ENCODE results near the gene ZNF330.

The ZNF330 gene

DNA sequence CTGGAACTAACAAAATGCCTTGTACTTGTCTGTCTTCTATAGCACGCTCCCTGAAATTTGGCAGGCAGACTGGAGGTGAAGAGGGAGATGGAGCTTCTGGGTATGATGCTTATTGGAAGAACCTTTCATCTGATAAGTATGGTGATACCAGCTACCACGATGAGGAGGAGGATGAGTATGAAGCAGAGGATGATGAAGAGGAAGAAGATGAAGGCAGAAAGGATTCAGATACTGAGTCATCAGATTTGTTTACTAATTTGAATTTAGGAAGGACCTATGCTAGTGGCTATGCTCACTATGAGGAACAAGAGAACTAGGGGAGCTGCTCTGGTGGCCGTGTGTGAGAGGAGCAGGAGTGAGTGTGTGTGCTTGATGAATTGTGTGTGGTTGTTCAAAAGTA is 13.0 kb downstream of the ZNF330 start:
- no peak for DNase-seq (ENCODE audit: low spot score)

DNA sequence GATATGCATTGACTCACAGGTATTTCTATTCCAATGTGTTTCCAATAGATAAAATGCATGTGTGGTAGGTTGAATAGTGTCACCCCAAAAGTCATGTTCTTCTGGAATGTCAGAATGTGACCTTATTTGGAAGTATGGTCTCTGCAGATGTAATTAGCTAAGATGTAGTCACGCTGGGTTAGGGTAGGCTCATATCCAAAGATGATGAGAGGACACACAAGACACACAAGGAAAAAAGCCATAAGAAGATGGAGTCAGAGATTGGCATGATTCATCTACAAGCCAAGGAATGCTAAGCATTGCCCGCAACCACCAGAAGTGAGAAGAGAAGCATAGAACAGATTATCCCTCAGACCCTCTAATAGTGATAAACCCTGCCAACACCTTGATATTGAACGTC is 17.5 kb downstream of the ZNF330 start:
- DNase-seq (ENCODE audit: low spot score): no peak

DNA sequence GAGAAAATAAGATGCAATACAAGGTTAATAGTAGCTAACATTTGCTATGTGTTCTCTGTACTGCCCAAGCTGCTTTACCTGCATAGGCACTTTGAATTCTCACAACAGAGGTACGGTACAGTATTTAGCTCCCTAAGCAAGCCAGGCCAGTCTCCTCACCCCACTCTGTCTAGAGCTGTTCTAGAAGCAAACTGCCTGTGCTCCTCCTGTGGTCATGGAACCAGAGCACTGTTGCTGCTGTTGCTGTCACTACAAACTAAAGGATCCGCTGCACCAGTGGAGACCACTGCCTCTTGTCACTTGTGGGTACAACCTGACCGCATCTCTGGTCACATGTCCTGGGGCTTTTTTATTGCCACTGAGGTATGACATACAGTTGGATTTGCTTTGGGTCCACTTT is 19.6 kb downstream of the ZNF330 start:
- no peak for DNase-seq (ENCODE audit: low spot score)

DNA sequence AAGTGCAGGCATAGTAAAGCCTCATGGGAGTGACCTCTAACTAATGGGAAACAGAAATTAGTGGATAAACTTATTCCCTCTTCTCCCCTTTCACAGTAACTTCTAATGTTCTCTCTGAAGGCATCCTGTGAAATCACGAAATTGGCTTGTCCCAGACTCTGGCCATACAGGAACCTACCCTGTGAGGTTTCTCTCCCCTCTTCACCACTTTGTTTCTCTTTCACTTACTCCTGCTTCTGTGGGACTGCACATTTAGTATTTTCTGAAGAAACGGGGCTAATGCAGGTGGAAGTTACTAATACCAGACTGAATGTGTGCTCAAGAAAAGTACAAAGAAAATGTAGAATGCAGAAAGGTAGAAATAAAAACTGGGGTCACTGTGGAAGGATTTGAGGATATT is 20.0 kb downstream of the ZNF330 start:
- DNase-seq (ENCODE audit: low spot score): no peak

DNA sequence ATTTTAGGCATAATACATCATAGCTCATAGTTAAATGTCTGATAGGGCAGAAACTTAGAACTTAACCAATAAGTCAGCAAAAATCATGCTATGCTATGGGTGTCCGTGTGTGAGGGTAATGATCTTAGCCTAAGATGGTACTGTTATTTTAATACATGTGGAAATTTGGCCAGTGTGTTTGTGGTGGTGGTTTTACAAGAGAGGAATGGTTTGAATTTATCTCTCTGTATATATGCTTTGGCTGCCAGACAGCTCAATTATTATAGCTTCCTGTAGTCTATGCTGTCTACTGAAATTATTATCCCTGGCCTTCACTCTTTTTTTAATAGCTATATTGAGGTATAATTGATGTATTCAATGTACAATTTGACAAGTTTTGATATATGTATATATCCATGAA is 21.3 kb downstream of the ZNF330 start:
- no peak for DNase-seq (ENCODE audit: low spot score)

DNA sequence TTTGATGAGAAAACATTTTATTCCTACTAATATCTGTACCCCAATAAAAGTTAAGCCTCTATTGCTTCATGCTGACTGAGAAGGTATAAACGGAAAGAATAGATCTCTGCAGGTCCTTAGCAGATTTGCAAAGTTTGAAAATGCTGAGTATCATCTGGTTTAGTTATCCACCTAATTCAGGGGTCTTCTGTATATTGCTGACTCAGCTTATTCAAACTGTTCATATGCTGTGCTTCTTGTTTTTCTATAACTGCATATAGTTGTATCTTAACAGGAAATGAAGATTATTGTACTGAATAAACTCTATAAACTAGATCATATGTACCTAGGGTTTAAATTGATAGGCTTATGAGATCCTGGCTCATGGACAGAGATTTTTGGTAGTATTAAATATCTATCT is 23.7 kb downstream of the ZNF330 start:
- DNase-seq (ENCODE audit: low spot score): no peak

DNA sequence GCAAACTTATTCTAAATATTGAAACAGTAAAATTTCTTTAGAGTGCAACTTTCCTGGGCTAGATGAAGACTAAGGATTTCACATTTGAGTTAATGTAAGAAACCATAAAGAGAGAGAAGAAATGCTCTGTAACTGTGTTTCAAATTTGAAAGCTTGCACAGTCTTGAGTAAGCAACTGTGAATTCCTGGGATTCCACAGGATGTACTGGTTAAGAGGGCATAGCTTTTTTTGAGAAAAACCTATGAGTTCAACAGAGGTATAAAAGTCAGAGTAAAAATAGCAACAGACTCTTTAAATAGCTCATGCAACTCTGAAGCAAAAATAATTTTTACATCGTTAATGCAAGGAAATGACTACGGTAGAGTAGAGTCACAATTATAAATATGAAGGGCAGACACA is 25.5 kb downstream of the ZNF330 start:
- DNase-seq (ENCODE audit: low spot score): no peak

DNA sequence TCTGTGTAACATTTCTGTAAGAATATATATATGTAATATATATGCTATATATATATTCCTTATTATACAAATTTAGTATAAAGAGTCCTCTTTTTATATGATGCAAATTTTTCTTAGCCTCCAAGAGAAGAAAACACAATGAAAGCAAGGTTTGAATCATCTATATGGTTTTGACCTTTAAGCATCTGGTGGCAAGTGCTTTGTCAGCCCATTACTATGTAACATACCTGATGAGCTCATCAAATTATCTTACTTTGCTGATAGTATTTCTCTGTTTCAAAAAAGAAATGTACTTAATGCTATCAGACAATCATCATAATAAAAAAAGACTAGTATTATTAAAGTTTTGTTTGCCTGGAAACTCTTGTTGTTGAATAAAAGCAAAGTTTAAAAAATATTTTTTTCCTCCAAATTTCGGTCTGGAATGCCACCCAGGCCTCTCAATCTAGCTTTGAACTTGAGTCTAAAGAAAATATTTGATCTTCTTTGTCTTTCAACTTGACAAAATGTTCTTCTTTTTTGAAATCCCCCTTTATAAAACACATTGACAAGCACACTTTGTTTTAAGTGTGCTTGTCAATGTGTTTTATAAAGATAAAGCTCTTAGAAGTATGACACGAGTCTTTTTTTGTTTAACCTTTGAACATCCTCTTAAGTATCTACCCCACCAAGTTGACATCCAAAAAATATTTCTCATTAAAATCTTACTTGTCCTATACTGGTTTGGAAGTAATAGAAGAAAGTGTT is 26.2 kb downstream of the ZNF330 start:
- DNase-seq (ENCODE audit: low spot score): no peak

DNA sequence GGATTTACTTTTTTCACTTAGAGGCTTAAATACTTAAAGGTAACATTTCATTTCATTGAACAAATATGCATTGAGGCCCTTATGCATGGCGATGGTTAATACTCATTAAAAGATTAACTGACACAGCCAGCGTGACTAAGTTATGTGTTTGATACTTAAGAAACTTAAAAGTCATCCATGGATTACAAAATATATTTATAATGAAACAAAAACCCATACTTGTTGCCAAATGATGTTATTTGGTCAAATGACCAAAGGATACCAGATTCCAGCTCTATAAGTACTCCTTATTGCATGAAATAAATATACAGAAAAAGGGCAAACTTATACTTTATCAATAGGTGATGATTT is 26.7 kb downstream of the ZNF330 start:
- no peak for DNase-seq (ENCODE audit: low spot score)

DNA sequence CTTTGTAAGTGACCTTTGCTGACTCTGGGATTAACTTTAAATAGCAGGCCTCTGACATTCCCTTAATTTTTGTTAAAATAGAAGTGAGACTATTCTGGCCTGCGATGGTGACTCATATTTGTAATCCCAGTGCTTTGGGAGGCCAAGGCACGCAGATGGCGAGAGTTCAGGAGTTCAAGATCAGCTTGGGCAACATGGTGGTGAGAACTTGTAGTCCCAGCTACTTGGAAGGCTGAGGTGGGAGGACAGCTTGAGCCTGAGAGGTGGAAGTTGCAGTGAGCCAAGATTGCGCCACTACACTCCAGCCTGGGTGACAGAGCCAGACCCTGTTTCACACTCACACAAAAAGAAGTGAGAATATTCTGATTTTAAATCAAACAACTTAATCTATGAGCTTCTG is 27.3 kb downstream of the ZNF330 start:
- no peak for DNase-seq (ENCODE audit: low spot score)

DNA sequence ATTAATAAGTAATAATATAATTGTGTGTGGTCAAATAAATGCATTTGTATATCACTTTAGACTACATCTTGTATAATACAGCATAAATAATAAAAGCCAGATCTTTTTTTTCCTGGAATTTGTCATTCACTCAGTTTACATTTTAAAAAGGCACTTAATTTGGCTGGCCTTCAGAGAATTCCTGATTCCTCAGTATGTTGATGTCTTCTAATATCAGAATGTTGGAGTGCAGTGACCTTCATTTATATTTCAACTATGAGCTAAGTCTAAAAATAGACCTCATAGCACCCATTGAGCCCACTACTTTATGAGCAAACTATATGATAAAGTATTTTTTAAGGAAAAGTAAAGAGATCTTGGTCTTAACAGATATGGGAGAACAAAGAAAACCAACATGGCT is 27.8 kb downstream of the ZNF330 start:
- no peak for DNase-seq (ENCODE audit: low spot score)

DNA sequence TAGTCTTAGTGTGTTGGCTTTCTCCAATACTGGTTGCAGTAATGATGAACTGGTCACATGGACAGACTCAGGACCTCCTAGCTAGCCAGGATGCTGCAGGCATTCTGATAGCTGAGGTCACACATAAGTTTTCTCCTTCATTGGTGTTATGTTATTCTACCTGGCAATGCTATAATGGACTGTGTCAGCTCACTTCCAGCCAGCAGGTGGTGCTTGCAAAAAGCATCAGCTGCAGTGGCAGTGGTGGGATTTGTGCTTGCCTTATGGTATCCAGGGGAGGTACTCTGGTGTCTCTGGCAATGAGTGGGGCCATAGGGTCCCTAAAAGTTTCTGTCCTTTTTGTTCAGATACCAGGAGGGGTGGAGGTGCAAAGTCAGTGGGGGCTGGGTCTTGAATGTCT is 33.6 kb downstream of the ZNF330 start:
- DNase-seq (ENCODE audit: low spot score): no peak

DNA sequence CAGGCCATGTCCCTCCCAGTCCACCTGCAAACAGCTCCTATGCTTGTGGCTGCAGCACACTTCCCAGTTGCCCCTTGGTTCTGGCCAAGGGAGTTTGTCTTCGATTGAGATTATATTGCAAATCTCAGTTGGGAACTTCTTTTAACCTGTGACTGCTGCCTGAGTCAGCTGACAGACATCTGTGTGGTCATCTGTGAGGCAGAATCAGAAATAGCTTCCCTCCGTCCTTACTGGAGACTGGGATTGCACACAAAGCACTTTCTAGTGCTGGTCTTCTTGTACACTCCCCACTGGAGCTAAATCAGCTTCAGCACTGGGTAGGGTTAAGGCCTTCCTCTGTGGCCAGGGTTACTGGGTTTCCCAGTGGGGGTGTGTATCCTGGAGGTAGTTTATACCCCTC is 34.3 kb downstream of the ZNF330 start:
- no peak for DNase-seq (ENCODE audit: low spot score)

DNA sequence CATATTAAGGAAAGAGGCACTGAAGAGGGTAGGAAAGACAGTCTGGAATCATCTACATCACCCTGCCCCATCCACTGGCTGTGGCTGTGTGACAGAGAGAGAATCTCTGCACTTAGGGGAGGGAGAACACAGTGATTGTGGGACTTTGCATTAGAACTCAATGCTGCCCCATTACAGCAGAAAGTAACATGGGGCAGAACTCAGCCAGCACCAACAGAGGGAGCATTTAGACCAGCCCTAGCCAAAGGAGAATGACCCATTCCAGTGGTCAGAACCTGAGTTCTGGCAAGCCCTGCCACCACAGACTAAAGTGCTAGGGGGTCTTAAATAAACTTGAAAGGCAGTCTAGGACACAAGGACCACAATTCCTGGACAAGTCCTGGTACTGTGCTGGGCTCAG is 37.9 kb downstream of the ZNF330 start:
- DNase-seq (ENCODE audit: low spot score): no peak

DNA sequence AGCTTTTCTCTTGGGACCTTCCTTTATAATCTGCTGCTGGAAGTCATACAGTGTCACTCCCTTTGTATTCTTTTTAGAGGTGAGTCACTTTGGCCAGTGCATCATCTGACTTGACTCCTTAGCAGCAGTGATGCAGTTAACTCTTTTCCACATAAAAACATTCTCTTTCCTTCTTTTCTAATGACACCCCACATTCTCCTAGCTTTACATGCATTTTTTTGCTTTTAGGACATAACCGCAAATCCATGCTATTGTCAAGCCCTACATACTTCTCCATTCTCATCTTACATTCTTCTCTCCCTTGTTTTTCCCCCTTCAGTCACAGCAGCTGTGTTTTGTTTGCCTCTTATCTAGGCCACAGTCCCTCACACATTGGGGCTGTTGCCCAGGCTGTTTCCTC is 55.1 kb downstream of the ZNF330 start:
- DNase-seq (ENCODE audit: low spot score): no peak

DNA sequence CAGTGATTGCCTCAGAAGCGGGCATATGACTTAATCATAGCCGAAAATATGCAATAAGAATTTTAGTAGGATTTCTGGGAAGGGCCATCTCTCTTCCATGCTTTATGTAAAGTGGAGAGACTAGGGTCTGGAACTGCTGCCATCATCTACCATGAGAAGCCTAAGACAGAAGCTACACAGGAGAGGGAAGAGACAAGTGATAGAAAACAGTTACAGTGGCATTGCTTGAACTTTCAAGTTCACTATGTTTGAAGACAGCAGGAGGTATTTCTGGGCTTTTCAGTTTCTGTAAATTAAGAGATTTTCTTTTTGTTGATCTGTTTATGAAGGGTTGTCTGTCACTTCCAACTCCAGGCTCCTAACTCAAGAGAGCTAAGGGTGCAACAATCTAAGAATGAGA is 62.5 kb downstream of the ZNF330 start:
- no peak for DNase-seq (ENCODE audit: low spot score)

DNA sequence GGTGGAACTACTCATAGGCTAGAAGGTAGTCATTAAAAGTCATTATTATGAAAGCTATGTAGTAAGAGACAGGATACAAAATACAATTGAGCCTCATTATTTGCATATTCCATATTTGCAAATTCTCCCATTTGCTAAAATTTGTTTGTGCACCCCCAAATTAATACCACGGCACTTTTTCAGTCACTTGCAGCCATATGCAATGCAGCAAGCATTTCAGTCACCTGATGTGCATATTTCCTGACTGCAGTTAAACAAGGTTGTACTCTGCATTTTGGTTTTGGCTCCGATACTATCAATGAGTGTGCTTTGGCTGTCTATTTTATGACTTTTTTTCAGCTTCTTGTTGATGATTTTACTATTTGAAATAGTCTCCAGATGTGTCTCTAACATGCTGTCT is 62.9 kb downstream of the ZNF330 start:
- no peak for DNase-seq (ENCODE audit: low spot score)

Data from left forelimb (tissue), 1 donor.